Nucleus accumbens (tissue), 56 donors: ENCODE results near the gene GNA12.

Source experiments
- DNase-seq, 56 donors: peaks; one replicate each; lab custom pipeline; 2025; lab: John Stamatoyannopoulos, UW

The GNA12 gene

DNA sequence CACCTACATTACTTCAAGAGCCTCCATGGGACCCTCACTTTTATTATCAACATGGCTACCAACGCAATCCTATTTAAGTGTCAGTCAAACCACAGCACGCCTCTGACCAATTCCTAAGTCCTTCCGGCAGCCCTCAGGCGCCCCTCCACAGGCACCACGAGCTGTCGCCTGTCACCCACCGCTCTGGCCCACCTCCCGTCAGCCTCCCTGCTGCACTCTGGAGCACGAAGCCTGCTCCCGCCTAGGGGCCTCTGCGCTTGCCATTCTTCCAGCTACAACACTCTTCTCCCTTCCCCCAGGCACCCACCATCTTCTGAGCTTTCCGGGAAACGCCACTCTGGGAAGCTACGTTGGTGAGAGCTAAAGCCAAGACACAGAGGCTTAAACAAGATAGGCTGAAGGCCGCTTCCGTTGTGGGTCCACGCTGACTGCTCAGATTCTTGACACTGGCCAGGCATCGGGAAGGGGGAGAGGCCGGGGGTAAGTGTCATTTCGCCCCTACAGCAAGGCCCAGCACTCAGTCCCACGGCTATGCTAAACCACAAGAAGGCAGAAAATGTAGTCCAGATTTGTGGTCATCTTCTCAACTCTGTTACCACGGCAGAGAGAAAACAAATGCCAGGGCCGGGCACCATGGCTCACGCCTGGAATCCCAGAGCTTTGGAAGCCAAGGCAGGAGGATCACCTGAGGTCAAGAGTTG lies 56.7 kb downstream of the GNA12 start:
- DNase-seq = no peak

DNA sequence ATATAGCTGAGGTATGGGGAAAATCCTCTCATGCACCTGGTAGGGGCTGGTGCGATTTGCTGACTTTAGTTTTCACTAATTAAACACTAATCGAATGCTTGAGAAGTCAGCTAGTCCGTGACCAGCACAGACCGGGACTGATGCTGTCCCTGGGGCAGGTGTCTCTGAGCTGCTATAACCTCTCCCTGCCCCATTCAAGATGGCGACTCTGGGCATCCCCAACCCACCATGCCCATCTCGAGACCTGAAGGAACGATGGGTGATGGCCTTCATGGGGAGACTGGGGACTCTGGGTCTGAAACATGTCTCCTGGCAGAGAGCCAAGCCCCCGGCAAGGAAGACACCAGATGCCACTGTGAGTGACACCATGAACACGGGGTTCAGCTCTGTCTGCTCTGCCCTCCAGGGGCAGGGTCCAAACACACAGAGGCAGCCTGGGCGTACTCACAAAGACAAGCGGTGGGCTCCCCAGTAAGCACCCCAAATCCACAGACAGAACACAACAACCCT lies 57.4 kb downstream of the GNA12 start:
- no peak for DNase-seq

- DNase-seq = no peak
These were observed 59.0 kb downstream of the GNA12 start for GRCh38 chr7:2785071-2785500.

DNA sequence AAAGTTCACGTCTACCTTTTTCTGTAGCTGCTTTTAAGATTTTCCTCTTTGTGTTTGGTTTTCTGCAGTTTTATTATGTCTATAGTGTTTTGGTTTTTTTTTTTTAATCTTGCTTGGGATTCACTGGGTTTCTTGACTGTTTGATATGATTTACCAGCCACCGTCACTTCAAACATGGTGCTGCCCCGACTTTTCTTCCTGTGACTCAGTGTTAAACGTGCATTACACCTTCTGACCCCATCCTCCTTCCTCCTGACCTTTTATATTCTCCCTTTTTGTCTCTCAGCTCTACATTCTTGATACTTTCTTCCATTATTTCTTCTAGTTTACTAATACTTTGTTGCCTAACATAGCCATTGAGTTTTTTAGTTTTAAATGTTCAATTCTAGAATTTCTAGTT lies 61.5 kb downstream of the GNA12 start:
- DNase-seq = no peak

GRCh38 chr7:2782121-2782520 lies 62.0 kb downstream of the GNA12 start:
- no peak for DNase-seq

DNA sequence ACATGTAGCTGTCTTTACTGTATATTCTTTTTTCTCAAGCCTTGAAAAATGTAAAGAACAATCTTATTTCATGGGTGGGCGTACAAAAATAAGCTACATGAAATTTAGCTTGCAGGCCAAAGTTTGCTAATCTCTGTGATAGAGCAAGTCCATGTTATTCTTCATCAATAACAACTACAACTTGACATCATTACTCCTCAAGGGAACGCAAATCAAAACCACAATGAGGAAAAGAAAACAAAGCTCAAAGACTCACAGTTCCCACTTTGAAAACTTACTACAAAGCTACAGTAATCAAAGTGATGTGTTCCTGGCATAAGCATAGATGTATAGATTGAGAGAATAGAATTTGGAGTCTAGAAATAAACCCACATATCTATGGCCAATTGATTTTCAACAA lies 62.5 kb downstream of the GNA12 start:
- DNase-seq = no peak

GRCh38 chr7:2779051-2779450 lies 65.1 kb downstream of the GNA12 start:
- no peak for DNase-seq

DNA sequence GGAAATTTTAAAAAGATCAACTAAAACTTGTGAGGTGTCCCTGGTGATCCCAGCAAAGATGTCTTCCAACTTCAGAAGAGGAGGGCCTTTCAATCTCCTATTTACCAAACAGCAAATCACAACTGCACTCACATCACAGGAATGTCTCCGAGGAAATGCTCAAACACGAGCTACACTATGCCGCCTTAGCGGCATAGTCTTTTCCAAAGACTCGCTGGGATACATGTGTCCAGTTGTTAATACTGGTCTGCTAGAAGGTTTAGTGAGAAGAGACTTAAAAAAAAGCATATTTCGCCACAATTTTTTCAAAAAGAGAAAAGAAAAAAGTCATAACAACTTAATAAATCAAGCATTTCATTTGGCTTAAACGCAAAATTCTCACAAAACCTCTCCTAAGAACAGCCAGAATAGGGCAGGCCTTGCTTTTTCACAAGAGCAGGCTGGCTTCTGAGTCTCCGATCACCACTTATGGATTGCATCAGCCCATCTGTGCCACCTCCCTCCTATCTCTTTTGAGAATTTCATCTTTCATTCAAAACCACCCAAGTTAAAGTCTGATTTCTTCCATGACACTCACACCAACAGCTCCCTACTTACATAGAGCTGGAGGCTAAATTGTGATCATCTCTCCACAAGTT lies 66.1 kb downstream of the GNA12 start:
- DNase-seq = no peak

GRCh38 chr7:2776401-2776800 lies 67.7 kb downstream of the GNA12 start:
- no peak for DNase-seq

GRCh38 chr7:2775785-2776184 lies 68.3 kb downstream of the GNA12 start:
- DNase-seq = no peak

DNA sequence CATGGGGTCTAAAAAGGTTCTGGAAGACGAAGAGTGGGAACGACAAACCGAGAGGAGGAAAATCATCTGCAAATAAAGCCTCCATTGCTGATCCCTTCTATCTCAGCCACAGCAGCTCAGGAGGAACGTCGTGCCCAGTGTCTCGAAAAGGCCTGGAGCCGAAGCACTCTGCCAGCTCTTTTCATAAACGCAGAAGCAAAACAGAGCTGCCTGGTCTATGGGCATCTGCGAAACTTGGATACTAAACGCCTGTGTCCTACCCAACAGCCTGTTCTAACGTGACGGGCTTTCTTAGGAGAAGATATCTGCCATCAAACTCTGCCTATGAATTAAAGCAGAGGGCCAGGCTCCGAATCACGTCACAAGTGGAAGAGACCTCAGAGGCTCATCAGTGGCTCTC lies 68.7 kb downstream of the GNA12 start:
- DNase-seq = peak in 9 of 56 donors; percentile 23 to 72 (median 45)

GRCh38 chr7:2774935-2775334 lies 69.2 kb downstream of the GNA12 start:
- DNase-seq = peak in 4 of 56 donors; percentile 26 to 43 (median 34)

DNA sequence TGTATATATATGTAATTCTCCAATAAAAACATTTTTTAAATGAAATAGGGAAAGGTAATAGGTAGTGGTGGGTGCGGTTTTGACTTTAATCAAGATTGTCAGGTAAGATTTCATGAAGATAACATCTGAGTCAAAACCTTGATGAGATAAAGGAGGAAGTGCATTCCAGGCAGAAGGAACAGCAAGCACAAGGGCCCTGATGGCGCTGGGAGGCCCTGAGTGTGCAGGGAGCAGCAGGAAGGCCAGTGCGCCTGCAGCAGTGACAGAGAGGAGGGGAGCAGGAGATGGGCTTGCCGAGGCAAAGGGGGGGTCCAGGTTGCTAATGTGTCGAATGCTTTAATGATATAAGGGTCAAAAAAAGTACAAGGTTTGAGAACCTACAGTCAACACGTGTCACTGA lies 69.8 kb downstream of the GNA12 start:
- no peak for DNase-seq

DNA sequence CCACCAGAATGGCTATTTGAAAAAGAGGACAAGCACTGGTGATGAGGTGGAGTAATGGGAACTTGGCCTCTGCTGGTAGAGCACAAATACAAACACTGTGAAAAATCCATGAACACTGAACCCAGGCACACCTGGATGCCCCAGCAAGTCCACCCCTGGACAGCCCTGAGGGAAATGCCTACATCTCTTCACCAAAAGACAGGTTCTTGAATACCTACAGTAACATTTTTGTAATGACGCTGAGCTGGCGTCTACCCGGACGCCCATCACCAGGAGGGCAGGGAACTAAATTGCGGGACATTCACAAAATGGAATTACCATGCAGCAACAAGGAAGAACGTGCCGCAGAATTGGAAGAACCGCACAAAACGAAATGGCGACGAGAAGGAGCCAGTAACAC lies 70.5 kb downstream of the GNA12 start:
- no peak for DNase-seq

DNA sequence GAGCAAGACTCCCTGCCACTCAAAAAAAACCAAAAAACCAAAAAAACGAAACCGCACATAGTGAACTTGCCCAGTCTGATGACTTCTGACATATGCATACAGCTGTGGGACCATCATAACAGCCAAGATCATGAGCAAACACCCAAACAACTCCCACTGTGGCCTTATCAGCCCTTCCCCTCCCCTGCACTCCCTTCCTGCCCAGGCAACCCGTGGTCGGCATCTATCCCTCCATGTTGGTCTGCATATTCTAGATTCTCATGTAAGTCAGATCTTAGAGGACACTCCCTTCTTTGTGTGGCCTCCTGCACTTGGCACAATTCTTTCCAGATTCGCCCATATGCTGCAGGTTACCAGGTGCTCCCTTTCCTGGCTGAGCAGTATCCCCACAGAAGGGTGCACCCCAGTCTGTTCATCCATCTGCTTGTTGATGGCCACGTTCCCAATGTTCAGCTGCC lies 72.8 kb downstream of the GNA12 start:
- DNase-seq = no peak

GRCh38 chr7:2764621-2765020 lies 79.5 kb downstream of the GNA12 start:
- DNase-seq = no peak

GRCh38 chr7:2763597-2763996 lies 80.5 kb downstream of the GNA12 start:
- no peak for DNase-seq

GRCh38 chr7:2761801-2762497 lies 82.2 kb downstream of the GNA12 start:
- no peak for DNase-seq

DNA sequence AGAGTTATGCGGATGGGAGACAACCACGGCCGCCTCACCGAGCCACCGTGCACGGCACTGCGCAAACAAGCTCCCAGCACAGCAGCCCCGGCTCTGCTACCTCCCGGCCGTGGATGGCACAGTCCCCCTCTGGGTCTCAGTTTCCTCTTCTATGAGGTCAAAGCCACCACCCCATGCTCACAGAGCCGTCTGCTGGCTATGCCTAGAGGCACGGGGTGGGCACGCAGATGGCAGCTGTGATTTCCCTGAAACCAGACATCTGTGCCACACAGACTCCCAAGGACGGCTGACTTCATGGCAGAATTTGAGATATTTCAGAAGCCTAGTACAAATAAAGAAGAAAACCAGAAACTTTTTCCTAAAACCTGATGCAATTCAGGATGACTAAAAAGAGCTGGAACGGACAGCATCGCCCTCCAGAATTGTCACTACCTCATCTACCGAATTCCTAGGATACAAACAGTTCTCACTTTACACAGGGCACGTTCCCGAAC lies 82.9 kb downstream of the GNA12 start:
- no peak for DNase-seq

DNA sequence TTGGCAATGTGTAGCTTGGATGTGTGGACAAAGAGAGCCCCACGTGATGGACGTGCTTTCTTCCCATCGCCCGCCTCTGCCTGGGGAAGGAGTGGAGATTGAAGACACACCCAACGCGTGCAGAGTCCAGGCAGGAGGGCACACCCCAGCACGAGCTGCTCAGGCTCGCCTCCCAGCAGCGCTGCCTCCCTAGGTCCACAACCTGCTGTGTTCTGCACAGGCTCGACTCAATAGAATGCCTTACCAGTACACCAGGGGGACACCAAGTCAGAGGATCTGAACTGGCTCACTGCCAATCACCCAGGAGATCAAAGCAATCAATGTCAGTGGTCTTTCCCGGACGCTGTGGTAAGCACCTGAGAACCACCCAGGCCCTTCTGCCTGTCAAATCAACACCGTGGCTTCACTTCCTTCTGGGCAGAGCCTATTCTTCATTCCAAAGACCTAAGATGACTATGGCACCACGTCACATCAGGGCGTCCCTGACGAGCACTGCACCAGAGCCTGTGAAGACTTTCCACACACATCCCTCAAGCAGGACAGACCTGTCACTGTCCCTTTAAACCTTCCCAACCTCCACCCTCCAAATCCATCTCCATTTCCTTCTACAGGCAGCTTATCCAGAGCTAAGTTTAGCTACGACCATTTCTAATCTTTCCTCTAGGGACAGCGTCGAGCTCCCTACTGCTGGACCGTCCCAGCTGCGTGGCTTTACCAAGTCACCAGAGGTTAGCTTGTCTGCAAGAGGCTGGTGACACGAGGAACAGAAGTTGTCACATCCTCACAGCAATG lies 83.8 kb downstream of the GNA12 start:
- DNase-seq = peak in 11 of 56 donors; percentile 32 to 66 (median 45)
